Psoas muscle (tissue), 8 donors: ENCODE data around the gene TADA2A. TPM values are rescaled to one million over a fixed set of nuclear protein-coding genes. Genes with fewer than 3 reads are reported as not detected.
"Not testable (repeated sequence)": the region's sequence is repeated elsewhere in the genome, so short reads cannot be mapped to it uniquely, and the experiment has no call there.

ENCODE experiments used
- ATAC-seq, 4 donors: fragments of 200-7000 bp; cut with Tn5 transposase; one replicate each; pipeline ENCODE4 v1.9.1; 2020; ENCODE audit warnings: moderate library complexity in 3 of 4, mild to moderate bottlenecking in 2 of 4
- DNase-seq, 2 donors: peaks; one replicate each; pipeline ENCODE4 v3.0.0-alpha.2; 2020
- H3K27ac ChIP-seq: fragments of 200-600 bp; one replicate; pipeline ENCODE4 v1.8.0; 2022
- H3K27me3 ChIP-seq, 3 donors: fragments of 200-600 bp in 1 of 3; one replicate each; pipeline versions ENCODE4 v1.6.1 to v1.8.0; 2013 to 2022; ENCODE audit warnings: low read length in 2 of 3, mild to moderate bottlenecking in 2 of 3, moderate library complexity in 1 of 3; ENCODE audit not compliant: insufficient read depth in 3 of 3
- H3K36me3 ChIP-seq, 2 donors: fragments of 200-600 bp in 1 of 2; one replicate each; pipeline versions ENCODE4 v1.6.1 to v1.8.0; 2013 to 2022; ENCODE audit warnings: low read depth in 1 of 2, mild to moderate bottlenecking in 1 of 2, moderate library complexity in 1 of 2; ENCODE audit not compliant: insufficient read depth in 1 of 2
- H3K4me1 ChIP-seq: fragments of 200-600 bp; one replicate; pipeline ENCODE4 v1.8.0; 2022
- H3K4me3 ChIP-seq: fragments of 200-600 bp; one replicate; pipeline ENCODE4 v1.8.0; 2022; ENCODE audit warnings: mild to moderate bottlenecking
- H3K9me3 ChIP-seq: fragments of 200-600 bp; one replicate; pipeline ENCODE4 v1.8.0; 2022
- CTCF ChIP-seq: fragments of 200-600 bp; IDR thresholded peaks from one replicate; pipeline ENCODE4 v1.8.0; 2022; ENCODE audit warnings: antibody characterized with exemption
- WGBS, 3 donors: extraction: QIAGEN DNeasy Blood & Tissue Kit; methylation state at CpG; one replicate each; pipeline versions ENCODE4 v1.1.6 to v1.1.7; 2013; 5-methylcytosine and 5-hydroxymethylcytosine counted together
- intact Hi-C, 2 donors: fragments of 100-400 bp; cut with DNase I; formaldehyde crosslinking; loops; one replicate each; pipeline versions ENCODE4 v1.11.0 to v1.14.2; 2022
- polyA plus RNA-seq, 3 donors: library from polyadenylated mRNA; stranded (reverse); fragments of 200-250 nt; gene quantifications; one replicate each; pipeline ENCODE4 v1.2.3, GENCODE V29; 2013
- total RNA-seq, 4 donors: library from RNA; stranded (reverse); fragmentation: NEBNext Ultra II Directional in 2 of 4; extraction: Animal tissue kit (Norgen Biotek cat#: 25700) in 2 of 4; gene quantifications; one replicate each; pipeline versions ENCODE4 v1.2.1 to v1.2.4, GENCODE V29; 2021 to 2023
- donor health status: healthy with polysubstance abuse.
- donor health status: DM: no; HTN: no; CAD: no; lungs with moderate emphysema.
- donor health status: Bipolar disorder and iron deficiency.
- donor health status: healthy.
- donor health status: DM: yes; HTN: yes; CAD: no.
- donor health status: DM: no; HTN: no; CAD: no.
- donor health status: DM: no; HTN: no; CAD: no.
- donor health status: DM: yes; HTN: yes; CAD: no.

TADA2A gene
- total and polyA plus RNA-seq, 7 donors, result 8.5 to 23.7 (median 11.3) TPM

- ATAC-seq (peak; percentile 66 to 96 (median 92)), DNase-seq (no peak)
- Histone ChIP-seq H3K36me3 (no peaks in the 10 kb centered on the region), H3K4me3 (no peak overlapping the region), H3K27me3 (no peaks in the 10 kb centered on the region), H3K9me3 (no peaks in the 10 kb centered on the region), H3K27ac (no peak overlapping the region), H3K4me1 (peaks cover 7% of the 10 kb centered on the region)
- intact Hi-C loops, result no loop called here
- TF ChIP-seq CTCF, result no peak
- 47 to 58% (median 49%) methylated on average over 3 of the region's 3 CpGs for WGBS, 3 donors
Observed at GRCh38 chr17:37392024-37392590, 14.6 kb upstream of the TADA2A start.

DNA sequence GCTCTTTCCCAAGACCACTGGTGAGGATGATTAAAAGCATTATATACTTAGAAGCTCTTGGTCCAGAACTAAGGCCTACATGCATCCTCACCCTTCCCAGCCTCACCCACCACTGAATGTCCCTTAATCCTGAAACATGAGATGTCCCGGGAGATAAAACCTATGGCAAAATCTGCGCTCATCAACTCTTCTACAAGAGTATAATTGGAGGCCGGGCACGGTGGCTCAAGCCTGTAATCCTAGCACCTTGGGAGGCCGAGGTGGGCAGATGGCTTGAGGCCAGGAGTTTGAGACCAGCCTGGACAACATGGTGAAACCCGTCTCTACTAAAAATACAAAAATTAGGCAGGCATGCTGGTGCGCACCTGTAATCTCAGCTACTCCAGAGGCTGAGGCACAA, 13.3 kb upstream of the TADA2A start:
- Histone ChIP-seq H3K27me3 (no peaks in the 10 kb centered on the region), H3K36me3 (no peaks in the 10 kb centered on the region), H3K9me3 (no peaks in the 10 kb centered on the region), H3K4me1 (peaks cover 13% of the 10 kb centered on the region), H3K27ac (no peak overlapping the region), H3K4me3 (no peak overlapping the region)
- WGBS, 3 donors, result 94 to 99% (median 96%) methylated on average over 7 of the region's 7 CpGs
- intact Hi-C loops, result no loop called here
- no peak for DNase-seq
- ATAC-seq, result no peak
- TF ChIP-seq CTCF, result no peak

- peaks cover 0 to 3% of the 10 kb centered on the region in 2 donors for H3K36me3 ChIP-seq
- H3K27ac ChIP-seq, result no peak overlapping the region
- no peaks in the 10 kb centered on the region for H3K9me3 ChIP-seq
- DNase-seq (no peak), ATAC-seq (no peak)
- H3K4me1 ChIP-seq, result peaks cover 6% of the 10 kb centered on the region
- no peak for TF ChIP-seq CTCF
- WGBS, 3 donors, result 94 to 96% (median 96%) methylated on average over 5 of the region's 5 CpGs
- no peaks in the 10 kb centered on the region for H3K27me3 ChIP-seq
- no peak overlapping the region for H3K4me3 ChIP-seq
- intact Hi-C loops, result no loop called here
Observed at GRCh38 chr17:37399265-37399803, 7.4 kb upstream of the TADA2A start.

- Histone ChIP-seq H3K27me3 (no peaks in the 10 kb centered on the region), H3K27ac (no peak overlapping the region), H3K4me1 (peaks cover 15% of the 10 kb centered on the region), H3K4me3 (no peak overlapping the region), H3K9me3 (no peaks in the 10 kb centered on the region), H3K36me3 (peaks cover 0 to 3% of the 10 kb centered on the region in 2 donors)
- TF ChIP-seq CTCF, result no peak
- ATAC-seq (no peak), DNase-seq (no peak)
- intact Hi-C loops, result no loop called here
Observed at GRCh38 chr17:37400505-37400904, 6.2 kb upstream of the TADA2A start.

GRCh38 chr17:37405522-37405921, 1.2 kb upstream of the TADA2A start:
- Histone ChIP-seq H3K4me3 (peak overlapping the region; percentile 76), H3K4me1 (peaks cover 19% of the 10 kb centered on the region), H3K27ac (peak overlapping the region; percentile 94)
- intact Hi-C loops, result loop anchor here (5.0 kb wide), 3 partner anchors 33 to 82 kb away; partner anchors contain the start of gene DUSP14 (in 1 of the 2)
- H3K27me3 ChIP-seq, DNase-seq, H3K36me3 ChIP-seq, ATAC-seq, H3K9me3 ChIP-seq: not testable (repeated sequence)
- WGBS, 3 donors, result 57 to 64% (median 59%) methylated on average over 14 of the region's 14 CpGs
